H1 (cell line): ENCODE data around the gene AURKB. TPM values are rescaled to one million over a fixed set of nuclear protein-coding genes. Genes with fewer than 3 reads are reported as not detected.

Experiments
- CTCF ChIA-PET: fragments of 300-600 bp; sonication (Branson Sonifier 250); formaldehyde crosslinking; loops from one replicate; lab custom pipeline; 2021; ENCODE audit not compliant: partially characterized antibody; lab: Charles Lee
- POLR2A ChIA-PET: fragments of 300-600 bp; sonication (Branson Sonifier 250); formaldehyde crosslinking; loops from one replicate; lab custom pipeline; 2021; ENCODE audit warnings: inconsistent platforms; ENCODE audit not compliant: partially characterized antibody; lab: Charles Lee
- DNase-seq, 2 experiments: peaks; one replicate each; pipeline versions ENCODE4 v3.0.0 to v3.0.0-alpha.2; 2010 to 2022; ENCODE audit warnings: low spot score in 2 of 2, low read depth in 1 of 2, mixed read lengths in 1 of 2
- FAIRE-seq: peaks from 2 replicates; lab custom pipeline; 2011; peaks lifted over from hg19 to GRCh38; lab: Jason Lieb, UNC
- H2AFZ ChIP-seq: 2 replicates; pipeline ENCODE4 v1.8.1; 2012; ENCODE audit warnings: low read length, inconsistent platforms
- H2AK5ac ChIP-seq: 2 replicates; pipeline ENCODE4 v1.6.1; 2013; ENCODE audit warnings: low read depth, low read length
- H2BK120ac ChIP-seq: replicated peaks from 2 replicates; pipeline ENCODE3; 2013; ENCODE audit warnings: low read depth, low read length, inconsistent platforms
- H2BK12ac ChIP-seq: 2 replicates; pipeline ENCODE4 v1.6.1; 2013; ENCODE audit warnings: low read depth, low read length
- H2BK15ac ChIP-seq: 2 replicates; pipeline ENCODE4 v1.6.1; 2013; ENCODE audit warnings: low read length
- H2BK20ac ChIP-seq: 2 replicates; pipeline ENCODE4 v1.6.1; 2013; ENCODE audit warnings: low read length
- H2BK5ac ChIP-seq: 2 replicates; pipeline ENCODE4 v1.6.1; 2013; ENCODE audit warnings: low read depth, low read length
- H3K14ac ChIP-seq: 2 replicates; pipeline ENCODE4 v1.6.1; 2013; ENCODE audit warnings: inconsistent platforms; ENCODE audit not compliant: insufficient read length
- H3K18ac ChIP-seq: 2 replicates; pipeline ENCODE4 v1.6.1; 2013; ENCODE audit warnings: low read length; ENCODE audit errors: extremely low read depth
- H3K23ac ChIP-seq: 2 replicates; pipeline ENCODE4 v1.6.1; 2013; ENCODE audit warnings: inconsistent platforms; ENCODE audit not compliant: insufficient read length
- H3K23me2 ChIP-seq: 2 replicates; pipeline ENCODE4 v1.6.1; 2013; ENCODE audit warnings: low read depth, low read length
- H3K27ac ChIP-seq: 2 replicates; pipeline ENCODE4 v1.6.1; 2011; ENCODE audit warnings: low read depth, low read length, inconsistent platforms
- H3K27me3 ChIP-seq, 4 experiments: replicated peaks in 1 of 4; 1 replicate in 1 of 4; 2 replicates in 3 of 4; pipeline versions ENCODE4 v1.6.1 to v1.8.1; 2011 to 2013; ENCODE audit warnings: low read length in 3 of 4, mild to moderate bottlenecking in 3 of 4, inconsistent platforms in 2 of 4, mixed read lengths in 2 of 4, moderate library complexity in 1 of 4; ENCODE audit not compliant: control insufficient read depth in 3 of 4, insufficient read depth in 3 of 4; ENCODE audit errors: extremely low read depth in 1 of 4
- H3K36me3 ChIP-seq, 4 experiments: 2 replicates each; pipeline versions ENCODE4 v1.6.1 to v1.8.1; 2011 to 2013; ENCODE audit warnings: mild to moderate bottlenecking in 4 of 4, low read length in 3 of 4, moderate library complexity in 2 of 4, control low read depth in 1 of 4, inconsistent platforms in 1 of 4; ENCODE audit not compliant: insufficient read depth in 4 of 4, control insufficient read depth in 2 of 4
- H3K4ac ChIP-seq: replicated peaks from 2 replicates; pipeline ENCODE3; 2013; ENCODE audit warnings: low read length, low read depth, mixed read lengths, inconsistent platforms; ENCODE audit not compliant: insufficient read length
- H3K4me1 ChIP-seq, 4 experiments: replicated peaks in 1 of 4; 1 replicate in 1 of 4; 2 replicates in 3 of 4; pipeline versions ENCODE4 v1.6.1 to v1.8.1; 2011 to 2013; ENCODE audit warnings: low read length in 3 of 4, inconsistent platforms in 2 of 4, mixed read lengths in 1 of 4; ENCODE audit not compliant: insufficient read depth in 4 of 4, control insufficient read depth in 3 of 4
- H3K4me2 ChIP-seq, 2 experiments: 2 replicates each; pipeline versions ENCODE4 v1.6.1 to v1.8.1; 2011 to 2013; ENCODE audit warnings: low read depth in 2 of 2, low read length in 2 of 2, control low read depth in 1 of 2, inconsistent platforms in 1 of 2, mild to moderate bottlenecking in 1 of 2; ENCODE audit not compliant: insufficient read depth in 1 of 2
- H3K4me3 ChIP-seq, 4 experiments: fragments of 200-600, 300-600 bp in 1 of 4; sonication (generic), shearing (Covaris generic), sonication (Bioruptor Twin) in 1 of 4; 2 replicates each; pipeline versions ENCODE4 v1.5.1 to v1.8.1; 2011 to 2016; ENCODE audit warnings: low read length in 4 of 4, low read depth in 3 of 4, control low read depth in 2 of 4, inconsistent platforms in 2 of 4, mild to moderate bottlenecking in 2 of 4, mixed read lengths in 1 of 4, moderate library complexity in 1 of 4; ENCODE audit not compliant: insufficient read depth in 2 of 4; ENCODE audit errors: extremely low read depth in 1 of 4
- H3K56ac ChIP-seq: replicated peaks from 2 replicates; pipeline ENCODE3; 2013; ENCODE audit warnings: low read depth, mild to moderate bottlenecking, mixed read lengths, low read length, inconsistent platforms; ENCODE audit not compliant: insufficient read length
- H3K79me1 ChIP-seq: 2 replicates; pipeline ENCODE4 v1.6.1; 2013; ENCODE audit warnings: low read depth, low read length, control low read depth
- H3K79me2 ChIP-seq, 2 experiments: 2 replicates each; pipeline versions ENCODE4 v1.6.1 to v1.8.1; 2012 to 2013; ENCODE audit warnings: low read length in 2 of 2, mild to moderate bottlenecking in 2 of 2, inconsistent platforms in 1 of 2; ENCODE audit not compliant: insufficient read depth in 2 of 2, control insufficient read depth in 1 of 2
- H3K9ac ChIP-seq, 4 experiments: replicated peaks in 1 of 4; 1 replicate in 1 of 4; 2 replicates in 3 of 4; pipeline versions ENCODE4 v1.6.1 to v1.8.1; 2011 to 2013; ENCODE audit warnings: low read depth in 3 of 4, low read length in 3 of 4, control low read depth in 2 of 4, mild to moderate bottlenecking in 2 of 4, moderate library complexity in 2 of 4, inconsistent platforms in 1 of 4; ENCODE audit errors: extremely low read depth in 1 of 4
- H3K9me3 ChIP-seq, 2 experiments: 2 replicates each; pipeline versions ENCODE4 v1.6.1 to v1.8.1; 2012 to 2013; ENCODE audit warnings: mild to moderate bottlenecking in 2 of 2, moderate library complexity in 2 of 2, control low read depth in 1 of 2, inconsistent platforms in 1 of 2, low read depth in 1 of 2, low read length in 1 of 2, mixed read lengths in 1 of 2; ENCODE audit not compliant: insufficient read depth in 2 of 2
- H4K20me1 ChIP-seq, 2 experiments: replicated peaks in 1 of 2; 2 replicates each; pipeline versions ENCODE3 to v1.8.1; 2011 to 2013; ENCODE audit warnings: inconsistent platforms in 2 of 2, low read length in 2 of 2, mild to moderate bottlenecking in 1 of 2; ENCODE audit not compliant: insufficient read depth in 2 of 2, control insufficient read depth in 1 of 2
- H4K5ac ChIP-seq: 2 replicates; pipeline ENCODE4 v1.6.1; 2013; ENCODE audit warnings: low read length, low read depth, mixed read lengths, inconsistent platforms; ENCODE audit not compliant: insufficient read length
- H4K8ac ChIP-seq: 2 replicates; pipeline ENCODE4 v1.8.0; 2013; ENCODE audit warnings: mild to moderate bottlenecking, moderate library complexity, low read length, inconsistent platforms; ENCODE audit not compliant: insufficient read depth; ENCODE audit errors: extremely low read depth
- H4K91ac ChIP-seq: replicated peaks from 2 replicates; pipeline ENCODE3; 2013; ENCODE audit warnings: low read length, mixed read lengths, inconsistent platforms; ENCODE audit not compliant: insufficient read length
- ASH2L ChIP-seq: fragments of 200-600, 300-600 bp; sonication (generic); IDR thresholded peaks from one replicate; pipeline ENCODE4 v1.7.1; 2017; ENCODE audit warnings: low read length
- ATF3 ChIP-seq: IDR thresholded peaks from 2 replicates; pipeline ENCODE4 v1.6.1; 2011; ENCODE audit warnings: low read depth, mild to moderate bottlenecking, low read length; ENCODE audit not compliant: insufficient read depth
- CBX5 ChIP-seq: fragments of 300-800, 300-1000 bp; sonication (generic); IDR thresholded peaks from 2 replicates; pipeline ENCODE4 v1.7.1; 2016; ENCODE audit warnings: antibody characterized with exemption, low read length, low read depth
- CHD1 ChIP-seq: IDR thresholded peaks from 2 replicates; pipeline ENCODE4 v1.6.1; 2012; ENCODE audit warnings: low read depth, low read length, improper control_type of control experiment
- CREB1 ChIP-seq: IDR thresholded peaks from 2 replicates; pipeline ENCODE4 v1.6.1; 2012; ENCODE audit warnings: inconsistent platforms
- EP300 ChIP-seq, 2 experiments: IDR thresholded peaks; 1 replicate in 1 of 2; 2 replicates in 1 of 2; pipeline ENCODE4 v1.6.1; 2011 to 2012; ENCODE audit warnings: low read depth in 2 of 2, low read length in 2 of 2, mild to moderate bottlenecking in 2 of 2, borderline replicate concordance in 1 of 2, inconsistent platforms in 1 of 2, moderate library complexity in 1 of 2
- JUN ChIP-seq: IDR thresholded peaks from 2 replicates; pipeline ENCODE4 v1.6.1; 2011; ENCODE audit warnings: low read depth, mild to moderate bottlenecking, improper control_type of control experiment, low read length
- KDM5A ChIP-seq: fragments of 200-600 bp; IDR thresholded peaks from 2 replicates; pipeline ENCODE4 v1.7.1; 2012; ENCODE audit warnings: mild to moderate bottlenecking, low read length, inconsistent platforms, mixed read lengths
- MAX ChIP-seq: IDR thresholded peaks from 2 replicates; pipeline ENCODE4 v1.6.1; 2012; ENCODE audit warnings: inconsistent platforms
- NANOG ChIP-seq: IDR thresholded peaks from 2 replicates; pipeline ENCODE4 v1.6.1; 2011; ENCODE audit warnings: low read length, low read depth, mild to moderate bottlenecking, inconsistent platforms; ENCODE audit not compliant: insufficient read depth, poor library complexity, severe bottlenecking
- SP2 ChIP-seq: IDR thresholded peaks from 2 replicates; pipeline ENCODE4 v1.6.1; 2012; ENCODE audit warnings: mild to moderate bottlenecking, low read length, inconsistent platforms
- SP4 ChIP-seq: IDR thresholded peaks from 2 replicates; pipeline ENCODE4 v1.6.1; 2012; ENCODE audit warnings: low read length, inconsistent platforms
- ZNF274 ChIP-seq: IDR thresholded peaks from 2 replicates; pipeline ENCODE4 v1.7.0; 2012; ENCODE audit warnings: low read length, borderline replicate concordance; ENCODE audit errors: extremely low read depth
- WGBS, 2 experiments: shearing (Covaris generic) in 1 of 2; methylation state at CpG; one replicate each; pipeline versions ENCODE4 v1.1.6 to v1.1.7; 2013 to 2015; ENCODE audit warnings: low lambda C conversion rate in 2 of 2, mixed read lengths in 2 of 2, inconsistent platforms in 1 of 2, low coverage in 1 of 2, missing lambda C conversion rate in 1 of 2; ENCODE audit not compliant: insufficient replicate concordance in 2 of 2, insufficient coverage in 1 of 2, insufficient read length in 1 of 2; ENCODE audit errors: extremely low coverage in 1 of 2, missing lambda C conversion rate in 1 of 2; 5-methylcytosine and 5-hydroxymethylcytosine counted together
- polyA plus RNA-seq, 7 experiments: library from polyadenylated mRNA; depleted of rRNA in 3 of 7; stranded (reverse) in 5 of 7; unstranded in 2 of 7; fragments of >200 nt in 5 of 7; fragments of 200-250 nt in 2 of 7; gene quantifications; 1 replicate in 5 of 7; 2 replicates in 1 of 7; 4 replicates in 1 of 7; pipeline versions ENCODE4 v1.2.1 to v1.2.3, GENCODE V29; 2011 to 2013; ENCODE audit warnings: missing spikeins in 2 of 7, mixed read lengths in 2 of 7
- total RNA-seq: library from RNA; stranded (reverse); fragmentation: NEBNext Ultra II Directional; extraction: Animal tissue kit (Norgen Biotek cat#: 25700); gene quantifications from 2 replicates; pipeline ENCODE4 v1.2.1, GENCODE V29; 2021

The AURKB gene
- total and polyA plus RNA-seq, 2 of the 8 experiments (the other 6 are each of a cell fraction or from before 2014, with no cell fraction given), result 102 to 160 TPM

- H3K4me2 ChIP-seq, result no peak overlapping the region; a peak in 1 of 4 replicates
- POLR2A ChIA-PET, result interaction anchor here (0.7 to 15.7 kb wide), 7 partner anchors 10 to 40 kb away, joined by 3 to 289 read pairs (median 4); partner anchors contain the start of gene TMEM107
- no peak for TF ChIP-seq CHD1
- no peak for TF ChIP-seq ATF3
- no peak for TF ChIP-seq NANOG
- no peak for TF ChIP-seq JUN
- TF ChIP-seq SP4, result no peak
- TF ChIP-seq CBX5, result no peak
- no peak for TF ChIP-seq ASH2L
- TF ChIP-seq EP300 (IDR thresholded peaks at IDR 0.05; ENCODE audit: borderline replicate concordance in 1 of 2, low read depth in 2 of 2, low read length in 2 of 2), result no peak
- no peak for TF ChIP-seq CREB1
- TF ChIP-seq ZNF274, result no peak
- no peak for TF ChIP-seq KDM5A
- TF ChIP-seq MAX, result no peak
- no peak for TF ChIP-seq SP2
Measured at GRCh38 chr17:8160741-8161221, 49.6 kb downstream of the AURKB start.

More at GRCh38 chr17:8160741-8161221, 49.6 kb downstream of the AURKB start:
- Histone ChIP-seq H3K36me3 (peaks cover 0 to 10% (median 5%) of the 10 kb centered on the region in 4 experiments; a peak in 6 of 8 replicates), H2BK15ac (no peak overlapping the region), H4K91ac (no peak overlapping the region), H3K79me2 (peaks cover 0 to 15% of the 10 kb centered on the region in 2 experiments; a peak in 2 of 4 replicates), H2BK5ac (no peak overlapping the region; the same call in 1 of the 2 replicates), H3K23me2 (peaks cover 24% of the 10 kb centered on the region), H3K4me1 (peaks cover 4 to 29% (median 23%) of the 10 kb centered on the region in 4 experiments), H3K14ac (no peak overlapping the region), H3K56ac (no peak overlapping the region), H3K4me3 (no peak overlapping the region), H3K27me3 (no peaks in the 10 kb centered on the region), H3K18ac (no peak overlapping the region), H4K5ac (no peak overlapping the region), H2AK5ac (no peak overlapping the region), H3K9me3 (no peaks in the 10 kb centered on the region), H3K4ac (no peak overlapping the region), H2AFZ (no peak overlapping the region), H3K9ac (no peak overlapping the region), H4K8ac (no peak overlapping the region; the same call in 1 of the 2 replicates), H2BK20ac (no peak overlapping the region), H2BK12ac (0 out of 2 replicates have a peak overlapping the region, but pooled peaks have one; percentile 50), H3K79me1 (peaks cover 8% of the 10 kb centered on the region), H3K23ac (no peak overlapping the region), H2BK120ac (no peak overlapping the region), H3K27ac (no peak overlapping the region), H4K20me1 (peaks cover 8 to 9% of the 10 kb centered on the region in 2 experiments)
- DNase-seq (no peak), FAIRE-seq (no peak)
- 89% methylated on average over 5 of the region's 5 CpGs; no CpG with 5 or more reads in 1 of the 2 experiments for WGBS, 2 experiments
- CTCF ChIA-PET, result interaction anchor here (0.7 to 10.3 kb wide), 5 partner anchors 10 to 40 kb away, joined by 3 to 133 read pairs (median 4); partner anchors contain the start of gene ALOXE3
